Measurements from ENCODE around the gene TMTC4. TPM values are rescaled to one million over a fixed set of nuclear protein-coding genes. Genes with fewer than 3 reads are reported as not detected.
"Not testable (repeated sequence)": the region's sequence is repeated elsewhere in the genome, so short reads cannot be mapped to it uniquely, and the experiment has no call there.

TMTC4 gene
- total RNA-seq, 1 experiment from 2014 or later, result 45.5 TPM

DNA sequence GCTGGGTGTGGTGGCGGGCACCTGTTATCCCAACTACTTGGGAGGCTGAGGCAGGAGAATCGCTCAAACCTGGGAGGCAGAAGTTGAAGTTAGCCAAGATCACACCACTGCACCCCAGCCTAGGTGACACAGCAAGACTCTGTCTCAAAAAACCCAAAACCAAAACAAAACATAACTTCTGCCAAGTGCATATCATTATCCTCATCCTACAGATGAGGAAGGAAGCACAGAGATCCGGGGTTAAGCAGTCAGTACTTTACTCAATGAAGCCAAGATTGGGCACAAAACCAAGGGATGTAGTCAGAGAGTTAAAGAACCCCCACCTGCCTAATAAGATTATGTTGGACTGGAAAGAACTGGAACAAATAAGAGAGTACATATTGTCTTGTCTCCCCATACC, 5.5 kb upstream of the TMTC4 start (continued):
- no peak for TF ChIP-seq FOXK1 (CRISPR knock-in tag; IDR thresholded peaks at IDR 0.05)
- TF ChIP-seq NR1H2 (CRISPR knock-in tag; IDR thresholded peaks at IDR 0.05), result no peak
- TF ChIP-seq ZMAT4 (CRISPR knock-in tag; IDR thresholded peaks at IDR 0.05), result no peak
- no peak for TF ChIP-seq ZNF671 (CRISPR knock-in tag; IDR thresholded peaks at IDR 0.05)

- H3K27me3 Mint-ChIP-seq (ENCODE audit: low read depth); H3K36me3 Mint-ChIP-seq; H3K9me3 Mint-ChIP-seq; H3K4me3 Mint-ChIP-seq; ATAC-seq; CTCF ChIA-PET; H3K27ac Mint-ChIP-seq; DNase-seq (ENCODE audit: low spot score); POLR2A ChIA-PET: not testable (repeated sequence)
- peaks cover 24% of the 10 kb centered on the region for H3K4me1 Mint-ChIP-seq
Measured at GRCh38 chr13:100677128-100677527, 2.5 kb upstream of the TMTC4 start.

GRCh38 chr13:100675661-100676129, 1.1 kb upstream of the TMTC4 start:
- no peak for TF ChIP-seq OVOL2 (CRISPR knock-in tag; IDR thresholded peaks at IDR 0.05; ENCODE audit: borderline replicate concordance)
- TF ChIP-seq HMGXB4 (CRISPR knock-in tag; IDR thresholded peaks at IDR 0.05), result no peak
- TF ChIP-seq ESRRA (CRISPR knock-in tag; IDR thresholded peaks at IDR 0.05; ENCODE audit: borderline replicate concordance), result no peak
- TF ChIP-seq, protein P1, sequence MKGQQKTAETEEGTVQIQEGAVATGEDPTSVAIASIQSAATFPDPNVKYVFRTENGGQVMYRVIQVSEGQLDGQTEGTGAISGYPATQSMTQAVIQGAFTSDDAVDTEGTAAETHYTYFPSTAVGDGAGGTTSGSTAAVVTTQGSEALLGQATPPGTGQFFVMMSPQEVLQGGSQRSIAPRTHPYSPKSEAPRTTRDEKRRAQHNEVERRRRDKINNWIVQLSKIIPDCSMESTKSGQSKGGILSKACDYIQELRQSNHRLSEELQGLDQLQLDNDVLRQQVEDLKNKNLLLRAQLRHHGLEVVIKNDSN (CRISPR knock-in tag; IDR thresholded peaks at IDR 0.05), result no peak
- TF ChIP-seq, protein P2, sequence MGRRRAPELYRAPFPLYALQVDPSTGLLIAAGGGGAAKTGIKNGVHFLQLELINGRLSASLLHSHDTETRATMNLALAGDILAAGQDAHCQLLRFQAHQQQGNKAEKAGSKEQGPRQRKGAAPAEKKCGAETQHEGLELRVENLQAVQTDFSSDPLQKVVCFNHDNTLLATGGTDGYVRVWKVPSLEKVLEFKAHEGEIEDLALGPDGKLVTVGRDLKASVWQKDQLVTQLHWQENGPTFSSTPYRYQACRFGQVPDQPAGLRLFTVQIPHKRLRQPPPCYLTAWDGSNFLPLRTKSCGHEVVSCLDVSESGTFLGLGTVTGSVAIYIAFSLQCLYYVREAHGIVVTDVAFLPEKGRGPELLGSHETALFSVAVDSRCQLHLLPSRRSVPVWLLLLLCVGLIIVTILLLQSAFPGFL (CRISPR knock-in tag; IDR thresholded peaks at IDR 0.05; ENCODE audit: borderline replicate concordance), result no peak
- no peak for TF ChIP-seq NR1H2 (CRISPR knock-in tag; IDR thresholded peaks at IDR 0.05)
- TF ChIP-seq ZSCAN18 (CRISPR knock-in tag; IDR thresholded peaks at IDR 0.05), result no peak
- TF ChIP-seq, protein P3, sequence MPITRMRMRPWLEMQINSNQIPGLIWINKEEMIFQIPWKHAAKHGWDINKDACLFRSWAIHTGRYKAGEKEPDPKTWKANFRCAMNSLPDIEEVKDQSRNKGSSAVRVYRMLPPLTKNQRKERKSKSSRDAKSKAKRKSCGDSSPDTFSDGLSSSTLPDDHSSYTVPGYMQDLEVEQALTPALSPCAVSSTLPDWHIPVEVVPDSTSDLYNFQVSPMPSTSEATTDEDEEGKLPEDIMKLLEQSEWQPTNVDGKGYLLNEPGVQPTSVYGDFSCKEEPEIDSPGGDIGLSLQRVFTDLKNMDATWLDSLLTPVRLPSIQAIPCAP (CRISPR knock-in tag; IDR thresholded peaks at IDR 0.05), result no peak
- TF ChIP-seq ZNF219 (CRISPR knock-in tag; IDR thresholded peaks at IDR 0.05; ENCODE audit: borderline replicate concordance), result no peak
- no peak for TF ChIP-seq ZNF317 (CRISPR knock-in tag; IDR thresholded peaks at IDR 0.05; ENCODE audit: borderline replicate concordance, low read depth)
- no peak for TF ChIP-seq ZNF232 (CRISPR knock-in tag; IDR thresholded peaks at IDR 0.05)
- TF ChIP-seq ELF4 (CRISPR knock-in tag; IDR thresholded peaks at IDR 0.05; ENCODE audit: low read depth), result no peak
- TF ChIP-seq NR2C2 (CRISPR knock-in tag; IDR thresholded peaks at IDR 0.05), result no peak
- TF ChIP-seq CREM (CRISPR knock-in tag; IDR thresholded peaks at IDR 0.05), result no peak
- TF ChIP-seq, protein P4, sequence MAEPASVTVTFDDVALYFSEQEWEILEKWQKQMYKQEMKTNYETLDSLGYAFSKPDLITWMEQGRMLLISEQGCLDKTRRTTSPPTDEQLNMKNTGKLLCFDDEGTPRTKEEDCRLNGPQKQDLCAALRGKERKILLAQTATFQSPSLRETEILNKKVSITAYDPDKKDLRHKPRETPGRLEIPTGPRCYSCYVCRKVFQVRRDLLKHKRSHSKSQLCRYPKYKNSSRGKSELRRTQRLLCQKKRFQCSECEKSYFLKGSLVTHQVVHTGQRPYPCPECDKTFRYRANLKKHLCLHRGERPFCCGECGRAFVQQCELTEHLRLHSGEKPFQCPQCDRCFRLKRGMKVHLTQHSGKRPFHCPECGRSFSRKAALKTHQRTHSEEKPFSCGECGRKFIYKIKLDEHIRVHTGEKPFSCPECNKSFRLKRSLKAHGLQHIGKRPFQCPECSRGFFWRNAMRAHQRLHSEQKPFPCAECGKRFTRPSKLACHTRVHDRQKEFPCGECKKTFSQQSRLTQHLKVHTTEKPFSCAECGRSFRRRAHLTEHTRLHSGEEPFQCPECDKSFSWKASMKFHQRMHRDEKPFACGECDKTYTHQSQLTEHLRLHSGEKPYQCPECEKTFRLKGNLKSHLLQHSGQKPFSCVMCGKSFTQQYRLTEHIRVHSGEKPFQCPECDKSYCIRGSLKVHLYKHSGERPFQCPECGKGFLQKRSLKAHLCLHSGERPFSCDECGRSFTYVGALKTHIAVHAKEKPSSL (CRISPR knock-in tag; conservative IDR thresholded peaks at IDR 0.05), result no peak
- TF ChIP-seq ATF3 (CRISPR knock-in tag; conservative IDR thresholded peaks at IDR 0.05), result no peak
- TF ChIP-seq, protein P5, sequence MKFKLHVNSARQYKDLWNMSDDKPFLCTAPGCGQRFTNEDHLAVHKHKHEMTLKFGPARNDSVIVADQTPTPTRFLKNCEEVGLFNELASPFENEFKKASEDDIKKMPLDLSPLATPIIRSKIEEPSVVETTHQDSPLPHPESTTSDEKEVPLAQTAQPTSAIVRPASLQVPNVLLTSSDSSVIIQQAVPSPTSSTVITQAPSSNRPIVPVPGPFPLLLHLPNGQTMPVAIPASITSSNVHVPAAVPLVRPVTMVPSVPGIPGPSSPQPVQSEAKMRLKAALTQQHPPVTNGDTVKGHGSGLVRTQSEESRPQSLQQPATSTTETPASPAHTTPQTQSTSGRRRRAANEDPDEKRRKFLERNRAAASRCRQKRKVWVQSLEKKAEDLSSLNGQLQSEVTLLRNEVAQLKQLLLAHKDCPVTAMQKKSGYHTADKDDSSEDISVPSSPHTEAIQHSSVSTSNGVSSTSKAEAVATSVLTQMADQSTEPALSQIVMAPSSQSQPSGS (CRISPR knock-in tag; IDR thresholded peaks at IDR 0.05; ENCODE audit: borderline replicate concordance, low read depth), result no peak
- TF ChIP-seq NFE2L1 (CRISPR knock-in tag; IDR thresholded peaks at IDR 0.05), result no peak
- H3K36me3 Mint-ChIP-seq, result no peaks in the 10 kb centered on the region
- ATAC-seq, result no peak
- no peaks in the 10 kb centered on the region for H3K9me3 Mint-ChIP-seq
- POLR2A ChIA-PET, result no interaction called here
- CTCF ChIA-PET, result no interaction called here
- H3K27ac Mint-ChIP-seq, result no peak overlapping the region
- DNase-seq (ENCODE audit: low spot score), result no peak
- peaks cover 29% of the 10 kb centered on the region for H3K4me1 Mint-ChIP-seq
- H3K27me3 Mint-ChIP-seq (ENCODE audit: low read depth), result peaks cover 7% of the 10 kb centered on the region
- peak overlapping the region; percentile 75 for H3K4me3 Mint-ChIP-seq
